ENCODE data around the gene INSC.

INSC gene

GRCh38 chr11:15146271-15147003 is 31.7 kb downstream of the INSC start:
- DNase-seq (ENCODE audit: low read depth), result no peak

- DNase-seq (ENCODE audit: low read depth), result no peak
Measured at GRCh38 chr11:15148169-15148568, 33.4 kb downstream of the INSC start.

GRCh38 chr11:15149050-15149449 is 34.3 kb downstream of the INSC start:
- no peak for DNase-seq (ENCODE audit: low read depth)

GRCh38 chr11:15150507-15150906 is 35.8 kb downstream of the INSC start:
- DNase-seq (ENCODE audit: low read depth), result no peak

GRCh38 chr11:15153231-15153630 is 38.5 kb downstream of the INSC start:
- no peak for DNase-seq (ENCODE audit: low read depth)

- no peak for DNase-seq (ENCODE audit: low read depth)
Measured at GRCh38 chr11:15157181-15157580, 42.5 kb downstream of the INSC start.

GRCh38 chr11:15157606-15158137 is 42.9 kb downstream of the INSC start:
- no peak for DNase-seq (ENCODE audit: low read depth)

GRCh38 chr11:15158351-15159015 is 43.8 kb downstream of the INSC start:
- DNase-seq (ENCODE audit: low read depth), result no peak

- no peak for DNase-seq (ENCODE audit: low read depth)
Measured at GRCh38 chr11:15159085-15159484, 44.4 kb downstream of the INSC start.

GRCh38 chr11:15161790-15162189 is 47.1 kb downstream of the INSC start:
- DNase-seq (ENCODE audit: low read depth), result no peak

GRCh38 chr11:15163136-15163535 is 48.4 kb downstream of the INSC start:
- DNase-seq (ENCODE audit: low read depth), result no peak

- DNase-seq (ENCODE audit: low read depth), result no peak
Measured at GRCh38 chr11:15166204-15166603, 51.5 kb downstream of the INSC start.

GRCh38 chr11:15169815-15170551 is 55.3 kb downstream of the INSC start:
- DNase-seq (ENCODE audit: low read depth), result no peak

GRCh38 chr11:15170698-15171097 is 56.0 kb downstream of the INSC start:
- no peak for DNase-seq (ENCODE audit: low read depth)

GRCh38 chr11:15171956-15172355 is 57.2 kb downstream of the INSC start:
- DNase-seq (ENCODE audit: low read depth), result no peak

GRCh38 chr11:15175831-15176230 is 61.1 kb downstream of the INSC start:
- no peak for DNase-seq (ENCODE audit: low read depth)

- DNase-seq (ENCODE audit: low read depth), result no peak
Measured at GRCh38 chr11:15176646-15177163, 62.0 kb downstream of the INSC start.

GRCh38 chr11:15177491-15177890 is 62.8 kb downstream of the INSC start:
- DNase-seq (ENCODE audit: low read depth), result no peak

- DNase-seq (ENCODE audit: low read depth), result no peak
Measured at GRCh38 chr11:15178214-15178613, 63.5 kb downstream of the INSC start.

GRCh38 chr11:15179167-15179566 is 64.4 kb downstream of the INSC start:
- DNase-seq (ENCODE audit: low read depth), result no peak

GRCh38 chr11:15180212-15180792 is 65.6 kb downstream of the INSC start:
- DNase-seq (ENCODE audit: low read depth), result no peak

GRCh38 chr11:15182372-15182771 is 67.6 kb downstream of the INSC start:
- DNase-seq (ENCODE audit: low read depth), result no peak

Data from stimulated activated CD8-positive, alpha-beta memory T cell treated with anti-CD3 and anti-CD28 coated beads, Interleukin-15, amount 100 ng/mL, for 1 hour (primary cell).